MCF 10A (cell line): ENCODE results near the gene PSMG2. TPM values are rescaled to one million over a fixed set of nuclear protein-coding genes. Genes with fewer than 3 reads are reported as not detected.

Experiments used
- BruUV-seq: library from RNA; stranded (reverse); fragments of 400-500 nt; replicated peaks from 2 replicates; lab custom pipeline; 2021; lab: Mats Ljungman, UMichigan
- CTCF ChIA-PET: fragments of 300-600 bp; sonication (Branson Sonifier 250); formaldehyde crosslinking; extraction: SDS; loops from one replicate; lab custom pipeline; 2021; ENCODE audit warnings: antibody characterized with exemption, inconsistent platforms; lab: Yijun Ruan, JAX
- POLR2A ChIA-PET: fragments of 300-600, 350-650 bp; sonication (Branson Sonifier 250); formaldehyde crosslinking; extraction: SDS; loops from one replicate; lab custom pipeline; 2020; ENCODE audit warnings: antibody characterized with exemption, inconsistent platforms; lab: Yijun Ruan, JAX
- DNase-seq: peaks from one replicate; pipeline ENCODE4 v3.0.0-alpha.2; 2018; ENCODE audit not compliant: unreplicated experiment
- H3K27ac Mint-ChIP-seq: one replicate; pipeline ENCODE4 v1.8.0; 2022; ENCODE audit warnings: mild to moderate bottlenecking, low read depth, mixed read lengths; ENCODE audit not compliant: unreplicated experiment
- H3K27me3 Mint-ChIP-seq: one replicate; pipeline ENCODE4 v1.8.0; 2022; ENCODE audit warnings: mixed read lengths; ENCODE audit not compliant: insufficient read depth, unreplicated experiment
- H3K36me3 Mint-ChIP-seq: one replicate; pipeline ENCODE4 v1.8.0; 2022; ENCODE audit warnings: mild to moderate bottlenecking, moderate library complexity, mixed read lengths; ENCODE audit not compliant: insufficient read depth, unreplicated experiment
- H3K4me1 Mint-ChIP-seq: one replicate; pipeline ENCODE4 v1.8.0; 2022; ENCODE audit warnings: mixed read lengths; ENCODE audit not compliant: insufficient read depth, unreplicated experiment
- H3K4me3 Mint-ChIP-seq: one replicate; pipeline ENCODE4 v1.8.0; 2022; ENCODE audit warnings: mild to moderate bottlenecking, moderate library complexity, mixed read lengths; ENCODE audit not compliant: unreplicated experiment
- H3K9me3 Mint-ChIP-seq: one replicate; pipeline ENCODE4 v1.8.0; 2022; ENCODE audit warnings: mixed read lengths; ENCODE audit not compliant: unreplicated experiment
- CTCF ChIP-seq: fragments of 200-600 bp; IDR thresholded peaks from one replicate; pipeline ENCODE4 v1.8.0; 2022; ENCODE audit warnings: antibody characterized with exemption, mild to moderate bottlenecking; ENCODE audit not compliant: unreplicated experiment
- intact Hi-C: fragments of 100-400 bp; cut with micrococcal nuclease; formaldehyde crosslinking; loops from 2 replicates; pipeline ENCODE4 v1.14.1; 2022
- total RNA-seq: library from RNA; stranded (reverse); gene quantifications from 2 replicates; pipeline ENCODE4 v1.2.3, GENCODE V29; 2022

Gene PSMG2
- total RNA-seq, 1 experiment from 2014 or later, result 88.6 TPM

- BruUV-seq, result no TSS peak
- H3K27me3 Mint-ChIP-seq, result no peaks in the 10 kb centered on the region
- no peak for DNase-seq
- ChIA-PET POLR2A (interaction anchor here (0.6 to 3.0 kb wide), 5 partner anchors 13 to 324 kb away, joined by 3 to 20 read pairs (median 5); partner anchors contain the start of genes AFG3L2 and SEH1L), CTCF (interaction anchor here (0.7 to 2.1 kb wide), 2 partner anchors 11 to 233 kb away, joined by 4 to 10 read pairs; no protein-coding TSS in a partner anchor)
- peak overlapping the region; percentile 100 for H3K27ac Mint-ChIP-seq
- no peak for TF ChIP-seq CTCF
- H3K36me3 Mint-ChIP-seq, result peaks cover 12% of the 10 kb centered on the region
- peaks cover 45% of the 10 kb centered on the region for H3K4me1 Mint-ChIP-seq
- H3K4me3 Mint-ChIP-seq, result peak overlapping the region; percentile 100
- no peaks in the 10 kb centered on the region for H3K9me3 Mint-ChIP-seq
- intact Hi-C loops, result no loop called here
Measured at GRCh38 chr18:12701161-12701560, 1.7 kb upstream of the PSMG2 start.

- H3K9me3 Mint-ChIP-seq, result no peaks in the 10 kb centered on the region
- no TSS peak for BruUV-seq
- no peaks in the 10 kb centered on the region for H3K27me3 Mint-ChIP-seq
- peaks cover 20% of the 10 kb centered on the region for H3K36me3 Mint-ChIP-seq
- POLR2A ChIA-PET, result interaction anchor here (0.7 to 3.0 kb wide), 26 partner anchors 9 to 326 kb away, joined by 3 to 20 read pairs (median 4); partner anchors contain the start of genes AFG3L2, CEP192, PTPN2 and SEH1L
- CTCF ChIA-PET, result interaction anchor here (0.6 to 1.3 kb wide), 3 partner anchors 22 to 187 kb away, joined by 3 to 5 read pairs (median 3); no protein-coding TSS in a partner anchor
- peak overlapping the region; percentile 100 for H3K4me3 Mint-ChIP-seq
- no peak for TF ChIP-seq CTCF
- H3K4me1 Mint-ChIP-seq, result peaks cover 45% of the 10 kb centered on the region
- intact Hi-C loops, result no loop called here
- H3K27ac Mint-ChIP-seq, result peak overlapping the region; percentile 100
- no peak for DNase-seq
Measured at GRCh38 chr18:12703096-12703567, 290 bp downstream of the PSMG2 start.

- ChIA-PET CTCF (interaction anchor here (0.6 to 0.7 kb wide), 2 partner anchors 121 to 225 kb away, joined by 3 to 5 read pairs; no protein-coding TSS in a partner anchor), POLR2A (interaction anchor here (0.7 to 3.0 kb wide), 17 partner anchors 10 to 327 kb away, joined by 3 to 20 read pairs (median 5); partner anchors contain the start of genes AFG3L2, CEP192 and PTPN2)
- Mint-ChIP-seq H3K27ac (peak overlapping the region; percentile 100), H3K4me1 (peaks cover 41% of the 10 kb centered on the region), H3K9me3 (no peaks in the 10 kb centered on the region), H3K36me3 (peaks cover 20% of the 10 kb centered on the region), H3K4me3 (peak overlapping the region; percentile 100), H3K27me3 (no peaks in the 10 kb centered on the region)
- BruUV-seq, result TSS peak; percentile 69
- no peak for TF ChIP-seq CTCF
- intact Hi-C loops, result no loop called here
- DNase-seq, result no peak
Measured at GRCh38 chr18:12703664-12704063, 822 bp downstream of the PSMG2 start.

- intact Hi-C loops, result no loop called here
- Mint-ChIP-seq H3K36me3 (peaks cover 98% of the 10 kb centered on the region), H3K27me3 (no peaks in the 10 kb centered on the region), H3K9me3 (no peaks in the 10 kb centered on the region), H3K4me3 (no peak overlapping the region), H3K4me1 (no peaks in the 10 kb centered on the region), H3K27ac (no peak overlapping the region)
- POLR2A ChIA-PET, result interaction anchor here (2.4 kb wide), 1 partner anchor 9 kb away, joined by 7 read pairs; the partner anchor contains the start of genes CEP76 and PSMG2
- BruUV-seq, result no TSS peak
- no peak for DNase-seq
- CTCF ChIA-PET, result interaction anchor here (0.6 to 1.6 kb wide), 4 partner anchors 11 to 319 kb away, joined by 3 to 4 read pairs (median 4); no protein-coding TSS in a partner anchor
- TF ChIP-seq CTCF, result no peak
Measured at GRCh38 chr18:12711446-12711845, 8.6 kb downstream of the PSMG2 start.
